Gastroesophageal sphincter (tissue), 4 donors: ENCODE measurements around the gene FERMT3. TPM values are rescaled to one million over a fixed set of nuclear protein-coding genes. Genes with fewer than 3 reads are reported as not detected.

Experiments
- ATAC-seq: fragments of 150-250 bp; one replicate; pipeline ENCODE4 v1.9.1; 2016; ENCODE audit warnings: mild to moderate bottlenecking, moderate library complexity
- H3K27ac ChIP-seq, 4 donors: fragments of 200-600 bp; sonication (generic) in 3 of 4; 1 replicate in 3 of 4; 2 replicates in 1 of 4; pipeline ENCODE4 v1.5.1; 2016 to 2019
- H3K27me3 ChIP-seq: fragments of 200-600 bp; sonication (generic); one replicate; pipeline ENCODE4 v1.5.1; 2019
- H3K36me3 ChIP-seq, 2 donors: fragments of 200-600 bp; sonication (generic); one replicate each; pipeline ENCODE4 v1.5.1; 2019; ENCODE audit warnings: control low read depth in 1 of 2
- H3K4me1 ChIP-seq, 3 donors: fragments of 200-600 bp; sonication (generic); 1 replicate in 2 of 3; 2 replicates in 1 of 3; pipeline ENCODE4 v1.5.1; 2016 to 2019; ENCODE audit warnings: control low read depth in 2 of 3
- H3K4me3 ChIP-seq, 2 donors: fragments of 200-600 bp; sonication (generic); one replicate each; pipeline ENCODE4 v1.5.1; 2019; ENCODE audit warnings: mild to moderate bottlenecking in 1 of 2, moderate library complexity in 1 of 2
- H3K9me3 ChIP-seq, 3 donors: fragments of 200-600 bp; sonication (generic); one replicate each; pipeline ENCODE4 v1.5.1; 2017 to 2019; ENCODE audit warnings: control low read depth in 2 of 3
- EP300 ChIP-seq: sonication (generic); formaldehyde crosslinking; IDR thresholded peaks from one replicate; pipeline ENCODE4 v1.6.1; 2017; ENCODE audit warnings: antibody characterized with exemption, mild to moderate bottlenecking
- POLR2A ChIP-seq, 2 donors: fragments of 450-650 bp; IDR thresholded peaks; one replicate each; pipeline ENCODE4 v1.6.1; 2017; ENCODE audit warnings: antibody characterized with exemption in 2 of 2, mild to moderate bottlenecking in 2 of 2, moderate library complexity in 1 of 2
- POLR2AphosphoS5 ChIP-seq: sonication (generic); formaldehyde crosslinking; IDR thresholded peaks from one replicate; pipeline ENCODE4 v1.6.1; 2017; ENCODE audit warnings: antibody characterized with exemption
- WGBS, 2 donors: methylation state at CpG; one replicate each; pipeline ENCODE4 v1.1.5; 2018; ENCODE audit warnings: low coverage in 1 of 2; 5-methylcytosine and 5-hydroxymethylcytosine counted together
- total RNA-seq, 4 donors: library from RNA; depleted of rRNA; stranded (reverse); fragments of >200 nt; gene quantifications; one replicate each; pipeline ENCODE4 v1.1.0, GENCODE V29; 2016
- TF ChIP-seq, protein P1 (sequence below), 4 experiments: fragments of 200-600 bp in 2 of 4; fragments of 450-650 bp in 2 of 4; sonication (generic) in 1 of 4; IDR thresholded peaks; one replicate each; pipeline ENCODE4 v1.5.1; 2017 to 2019; ENCODE audit warnings: antibody characterized with exemption in 4 of 4, mild to moderate bottlenecking in 2 of 4, moderate library complexity in 2 of 4

Gene FERMT3
- total RNA-seq, 4 donors from 2014 or later, result 14.5 to 28.5 (median 17.0) TPM

DNA sequence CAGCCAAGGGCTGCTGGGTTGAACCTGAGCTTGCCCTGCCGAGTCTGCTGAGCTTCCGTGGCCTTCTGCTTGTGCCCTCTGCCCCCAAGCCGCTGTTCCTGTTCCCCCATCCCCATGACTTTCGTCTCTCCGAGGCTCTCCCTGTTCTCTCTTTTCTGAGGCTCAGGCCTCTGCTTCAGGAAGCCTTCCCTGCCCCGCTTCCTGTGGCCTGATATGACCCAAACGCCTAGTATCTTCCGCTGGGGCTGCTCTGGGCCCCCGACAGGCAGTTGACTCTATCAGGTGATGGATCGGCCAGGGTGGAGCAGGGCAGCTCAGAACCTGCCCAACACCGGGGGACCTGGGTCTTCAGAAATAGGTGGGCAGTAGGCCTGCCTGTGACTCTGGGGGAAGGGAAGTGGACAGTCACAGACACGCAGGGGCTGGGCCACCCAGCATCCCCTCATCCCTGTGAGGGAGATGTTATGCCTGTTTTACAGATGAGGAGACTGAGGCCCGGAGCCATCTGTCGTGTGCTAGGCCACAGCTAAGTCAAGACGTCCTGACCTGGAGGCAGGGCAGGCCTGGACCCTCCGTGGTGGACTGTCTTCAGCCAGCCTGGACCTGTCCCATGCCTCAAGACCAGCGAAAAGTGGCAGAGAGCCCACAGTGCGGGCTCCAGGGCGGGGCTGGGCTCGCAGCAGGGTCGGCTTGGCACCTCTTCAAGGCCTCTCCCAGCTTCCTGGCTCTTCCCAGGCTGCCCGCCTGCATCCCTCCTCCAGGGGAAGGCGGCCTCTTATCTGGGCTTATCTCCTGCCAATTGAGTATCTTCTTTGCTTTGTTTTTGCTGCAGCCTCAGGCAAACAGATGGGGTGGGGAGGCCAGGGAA, 61.7 kb downstream of the FERMT3 start:
- no peaks in the 10 kb centered on the region for H3K27me3 ChIP-seq
- H3K4me3 ChIP-seq, result peak overlapping the region; percentile 70 to 81
- peaks cover 0 to 42% of the 10 kb centered on the region in 2 donors for H3K36me3 ChIP-seq
- 35% methylated on average over 5 of the region's 23 CpGs; no CpG with 5 or more reads in 1 of the 2 donors for WGBS, 2 donors
- ATAC-seq, result no peak
- H3K4me1 ChIP-seq, result peaks cover 0 to 38% (median 19%) of the 10 kb centered on the region in 3 donors
- TF ChIP-seq EP300 (no peak), POLR2AphosphoS5 (no peak), POLR2A (IDR thresholded peaks at IDR 0.05) (no peak)
- TF ChIP-seq, protein P1, sequence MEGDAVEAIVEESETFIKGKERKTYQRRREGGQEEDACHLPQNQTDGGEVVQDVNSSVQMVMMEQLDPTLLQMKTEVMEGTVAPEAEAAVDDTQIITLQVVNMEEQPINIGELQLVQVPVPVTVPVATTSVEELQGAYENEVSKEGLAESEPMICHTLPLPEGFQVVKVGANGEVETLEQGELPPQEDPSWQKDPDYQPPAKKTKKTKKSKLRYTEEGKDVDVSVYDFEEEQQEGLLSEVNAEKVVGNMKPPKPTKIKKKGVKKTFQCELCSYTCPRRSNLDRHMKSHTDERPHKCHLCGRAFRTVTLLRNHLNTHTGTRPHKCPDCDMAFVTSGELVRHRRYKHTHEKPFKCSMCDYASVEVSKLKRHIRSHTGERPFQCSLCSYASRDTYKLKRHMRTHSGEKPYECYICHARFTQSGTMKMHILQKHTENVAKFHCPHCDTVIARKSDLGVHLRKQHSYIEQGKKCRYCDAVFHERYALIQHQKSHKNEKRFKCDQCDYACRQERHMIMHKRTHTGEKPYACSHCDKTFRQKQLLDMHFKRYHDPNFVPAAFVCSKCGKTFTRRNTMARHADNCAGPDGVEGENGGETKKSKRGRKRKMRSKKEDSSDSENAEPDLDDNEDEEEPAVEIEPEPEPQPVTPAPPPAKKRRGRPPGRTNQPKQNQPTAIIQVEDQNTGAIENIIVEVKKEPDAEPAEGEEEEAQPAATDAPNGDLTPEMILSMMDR (IDR thresholded peaks at IDR 0.05), result no peak
- peak overlapping the region; percentile 82 to 97 (median 92) for H3K27ac ChIP-seq
- H3K9me3 ChIP-seq, result no peaks in the 10 kb centered on the region

DNA sequence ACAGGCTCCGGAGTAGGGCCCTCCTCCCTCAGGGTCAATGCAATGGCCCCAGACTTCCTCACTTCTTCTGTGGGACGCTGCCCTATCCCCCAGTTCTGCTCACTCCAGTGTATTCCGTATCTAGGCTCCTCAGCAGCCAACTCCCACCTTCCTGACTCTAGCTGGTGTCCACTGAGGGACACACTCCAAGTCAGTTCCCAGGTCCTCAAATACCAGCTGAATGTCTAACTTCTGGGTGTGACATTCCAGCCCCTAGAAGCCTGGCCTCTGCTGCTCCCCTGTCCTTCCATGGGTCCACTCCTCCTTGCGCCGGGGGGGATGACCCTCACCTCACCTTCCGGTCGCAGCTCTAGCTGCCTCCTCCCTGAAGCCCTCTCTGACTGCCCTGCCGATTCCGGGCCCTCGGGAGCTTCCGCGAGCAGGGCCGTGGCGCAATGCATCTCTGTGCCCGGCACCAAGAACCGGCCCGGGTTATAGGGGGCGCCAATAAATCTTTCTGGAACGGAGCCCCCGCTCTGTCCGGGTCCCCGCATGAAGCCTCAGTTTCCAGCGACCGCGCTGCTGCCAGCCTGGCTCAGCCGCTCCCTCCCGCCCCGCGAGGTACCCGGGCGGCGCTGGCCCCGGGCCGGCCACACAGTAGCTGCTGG, 62.5 kb downstream of the FERMT3 start:
- no peaks in the 10 kb centered on the region for H3K9me3 ChIP-seq
- H3K27ac ChIP-seq, result peak overlapping the region; percentile 82 to 97 (median 92)
- H3K4me1 ChIP-seq, result peaks cover 0 to 38% (median 19%) of the 10 kb centered on the region in 3 donors
- peaks cover 0 to 34% of the 10 kb centered on the region in 2 donors for H3K36me3 ChIP-seq
- TF ChIP-seq, protein P1 (IDR thresholded peaks at IDR 0.05), result no peak
- no peak for TF ChIP-seq EP300
- TF ChIP-seq POLR2AphosphoS5, result no peak
- no peak for TF ChIP-seq POLR2A (IDR thresholded peaks at IDR 0.05)
- WGBS, 2 donors, result 0% methylated on average over 16 of the region's 34 CpGs; no CpG with 5 or more reads in 1 of the 2 donors
- H3K27me3 ChIP-seq, result no peaks in the 10 kb centered on the region
- peak; percentile 25 for ATAC-seq
- H3K4me3 ChIP-seq, result peak overlapping the region; percentile 70 to 81

DNA sequence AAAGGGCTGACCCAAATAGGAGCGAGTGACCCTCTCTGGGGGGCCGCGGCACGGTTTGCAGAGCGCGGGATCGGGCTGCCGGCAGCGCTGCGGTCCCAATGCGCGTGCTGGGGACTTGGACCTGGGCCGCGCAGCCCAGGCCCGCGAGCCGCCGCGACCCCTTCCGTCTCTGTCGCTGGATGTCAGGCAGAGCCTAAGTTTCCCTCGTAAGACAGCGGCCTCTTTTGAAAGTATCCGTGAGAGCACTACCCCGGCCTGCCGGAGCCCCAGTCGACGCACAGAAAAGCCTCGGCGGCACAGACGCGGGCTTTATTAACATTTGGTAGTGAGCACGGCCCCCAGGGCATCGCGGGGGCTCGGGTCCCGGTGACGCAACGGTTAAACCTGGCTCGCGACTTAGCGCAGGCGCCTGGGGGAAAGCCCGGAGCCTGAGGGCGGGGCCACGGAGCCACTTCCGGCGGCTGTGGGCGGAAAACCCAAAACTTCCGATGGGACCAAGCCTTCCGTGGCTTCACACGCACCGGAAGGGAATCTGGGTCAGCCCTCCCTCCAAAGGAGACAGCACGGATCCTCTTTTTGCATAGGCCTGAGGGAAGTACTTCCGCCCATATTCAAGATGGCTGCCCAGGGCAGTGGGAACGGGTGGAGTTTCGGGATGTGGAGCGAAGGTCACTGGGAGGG, 63.2 kb downstream of the FERMT3 start:
- H3K27ac ChIP-seq, result peak overlapping the region; percentile 91 to 97 (median 94)
- H3K4me3 ChIP-seq, result peak overlapping the region; percentile 70 to 96
- WGBS, 2 donors, result 7% methylated on average over 3 of the region's 58 CpGs; no CpG with 5 or more reads in 1 of the 2 donors
- no peaks in the 10 kb centered on the region for H3K9me3 ChIP-seq
- peak; percentile 91 for TF ChIP-seq POLR2AphosphoS5
- TF ChIP-seq EP300, result no peak
- peak; percentile 48 to 49 for TF ChIP-seq POLR2A (IDR thresholded peaks at IDR 0.05)
- TF ChIP-seq, protein P1 (IDR thresholded peaks at IDR 0.05), result peak in 3 of 4 experiments; percentile 7 to 37 (median 14)
- H3K36me3 ChIP-seq, result peaks cover 0 to 27% of the 10 kb centered on the region in 2 donors
- ATAC-seq, result peak; percentile 92
- H3K27me3 ChIP-seq, result no peaks in the 10 kb centered on the region
- H3K4me1 ChIP-seq, result peaks cover 0 to 38% (median 19%) of the 10 kb centered on the region in 3 donors

Other genes with a start within 250 kb of the FERMT3 start
- 100 to 1,000 TPM; 317 to 650 (median 402) TPM for gene COX8A, start 232.1 kb upstream of the FERMT3 start, total RNA-seq
- gene OTUB1, start 220.3 kb upstream of the FERMT3 start, total RNA-seq, result 10 to 100 TPM; 47.7 to 70.4 (median 53.2) TPM
- 1 to 10 TPM; 1.1 to 4.7 (median 3.6) TPM for gene FLRT1, start 170.8 kb upstream of the FERMT3 start, total RNA-seq
- gene MACROD1, start 40.6 kb upstream of the FERMT3 start, total RNA-seq, result 10 to 100 TPM; 26.9 to 56.2 (median 30.4) TPM
- gene STIP1, start 20.6 kb upstream of the FERMT3 start, total RNA-seq, result 100 to 1,000 TPM in 1 of 4 donors, 10 to 100 TPM in 3; 88.6 to 134 (median 94.0) TPM
- gene TRPT1, start 19.5 kb downstream of the FERMT3 start, total RNA-seq, result 10 to 100 TPM; 41.4 to 59.9 (median 50.3) TPM
- gene NUDT22, start 19.6 kb downstream of the FERMT3 start, total RNA-seq, result 10 to 100 TPM; 36.8 to 53.7 (median 45.8) TPM
- 10 to 100 TPM in 3 of 4 donors, 1 to 10 TPM in 1; 7.1 to 33.5 (median 28.9) TPM for gene DNAJC4, start 23.8 kb downstream of the FERMT3 start, total RNA-seq
- 100 to 1,000 TPM in 2 of 4 donors, 10 to 100 TPM in 2; 49.9 to 152 (median 88.6) TPM for gene VEGFB, start 27.9 kb downstream of the FERMT3 start, total RNA-seq
- gene FKBP2, start 34.4 kb downstream of the FERMT3 start, total RNA-seq, result 10 to 100 TPM; 45.5 to 78.3 (median 58.4) TPM
- gene PPP1R14B, start 40.2 kb downstream of the FERMT3 start, total RNA-seq, result 100 to 1,000 TPM in 1 of 4 donors, 10 to 100 TPM in 3; 37.2 to 123 (median 70.9) TPM
- 10 to 100 TPM; 16.2 to 33.2 (median 25.1) TPM for gene PLCB3, start 44.8 kb downstream of the FERMT3 start, total RNA-seq
- 100 to 1,000 TPM in 3 of 4 donors, 10 to 100 TPM in 1; 97.1 to 156 (median 135) TPM for gene BAD, start 77.9 kb downstream of the FERMT3 start, total RNA-seq
- gene GPR137, start 79.1 kb downstream of the FERMT3 start, total RNA-seq, result 10 to 100 TPM; 14.0 to 37.1 (median 27.6) TPM
- under 1 TPM in 1 of 4 donors, not detected in 3; 0.31 TPM for gene KCNK4, start 84.6 kb downstream of the FERMT3 start, total RNA-seq
- gene CATSPERZ, start 93.6 kb downstream of the FERMT3 start, total RNA-seq, result not detected
- 10 to 100 TPM; 39.8 to 77.1 (median 71.2) TPM for gene ESRRA, start 98.8 kb downstream of the FERMT3 start, total RNA-seq
- gene TRMT112, start 110.8 kb downstream of the FERMT3 start, total RNA-seq, result 100 to 1,000 TPM; 180 to 267 (median 218) TPM
- 100 to 1,000 TPM; 179 to 260 (median 181) TPM for gene PRDX5, start 111.4 kb downstream of the FERMT3 start, total RNA-seq
- 1 to 10 TPM; 7.6 to 9.4 (median 8.5) TPM for gene CCDC88B, start 133.5 kb downstream of the FERMT3 start, total RNA-seq
- 10 to 100 TPM; 21.2 to 44.2 (median 28.3) TPM for gene RPS6KA4, start 152.4 kb downstream of the FERMT3 start, total RNA-seq